Omental fat pad (tissue), 4 donors: Measurements from ENCODE around the gene ZBTB18. TPM values are rescaled to one million over a fixed set of nuclear protein-coding genes. Genes with fewer than 3 reads are reported as not detected.

Experiments
- ATAC-seq: fragments of 150-250 bp; one replicate; pipeline ENCODE4 v1.9.1; 2016; ENCODE audit warnings: mild to moderate bottlenecking, moderate library complexity; ENCODE audit not compliant: low FRiP score
- DNase-seq: peaks from one replicate; pipeline ENCODE4 v3.0.0-alpha.2; 2019; ENCODE audit warnings: low spot score
- CTCF ChIP-seq, 3 donors: fragments of 450-650 bp; IDR thresholded peaks; one replicate each; pipeline ENCODE4 v1.5.1; 2016 to 2017; ENCODE audit warnings: antibody characterized with exemption in 3 of 3, mild to moderate bottlenecking in 3 of 3, moderate library complexity in 2 of 3
- total RNA-seq, 4 donors: library from RNA; depleted of rRNA; stranded (reverse); fragments of >200 nt; gene quantifications; one replicate each; pipeline ENCODE4 v1.1.0, GENCODE V29; 2016

Gene ZBTB18
- total RNA-seq, 4 donors from 2014 or later: 7.0 to 24.7 (median 10.6) TPM

GRCh38 chr1:244082969-244083368 is 31.9 kb downstream of the ZBTB18 start:
- ATAC-seq: no peak

GRCh38 chr1:244083383-244083943 is 32.4 kb downstream of the ZBTB18 start:
- no peak for DNase-seq
- ATAC-seq: no peak

More at GRCh38 chr1:244082969-244083368, 31.9 kb downstream of the ZBTB18 start:
- no peak for TF ChIP-seq CTCF (IDR thresholded peaks at IDR 0.05)
- no peak for DNase-seq

GRCh38 chr1:244084763-244085162 is 33.7 kb downstream of the ZBTB18 start:
- ATAC-seq (no peak), DNase-seq (no peak)
- no peak for TF ChIP-seq CTCF (IDR thresholded peaks at IDR 0.05)

More at GRCh38 chr1:244083383-244083943, 32.4 kb downstream of the ZBTB18 start:
- TF ChIP-seq CTCF (IDR thresholded peaks at IDR 0.05): no peak

- DNase-seq (no peak), ATAC-seq (no peak)
- no peak for TF ChIP-seq CTCF (IDR thresholded peaks at IDR 0.05)
These were observed 34.8 kb downstream of the ZBTB18 start for GRCh38 chr1:244085891-244086290.

- no peak for ATAC-seq
- TF ChIP-seq CTCF (IDR thresholded peaks at IDR 0.05): no peak
- DNase-seq: no peak
These were observed 36.0 kb downstream of the ZBTB18 start for GRCh38 chr1:244087021-244087560.

GRCh38 chr1:244087611-244088010 is 36.5 kb downstream of the ZBTB18 start:
- ATAC-seq: no peak
- DNase-seq: no peak
- TF ChIP-seq CTCF (IDR thresholded peaks at IDR 0.05): no peak

GRCh38 chr1:244088161-244088560 is 37.1 kb downstream of the ZBTB18 start:
- ATAC-seq (no peak), DNase-seq (no peak)
- TF ChIP-seq CTCF (IDR thresholded peaks at IDR 0.05): no peak
